ENCODE data around the gene AVL9. TPM values are rescaled to one million over a fixed set of nuclear protein-coding genes. Genes with fewer than 3 reads are reported as not detected.

The AVL9 gene
- polyA plus RNA-seq, 2 of the 4 experiments (the other 2 are of a cell fraction) = 24.0 to 36.1 TPM

DNA sequence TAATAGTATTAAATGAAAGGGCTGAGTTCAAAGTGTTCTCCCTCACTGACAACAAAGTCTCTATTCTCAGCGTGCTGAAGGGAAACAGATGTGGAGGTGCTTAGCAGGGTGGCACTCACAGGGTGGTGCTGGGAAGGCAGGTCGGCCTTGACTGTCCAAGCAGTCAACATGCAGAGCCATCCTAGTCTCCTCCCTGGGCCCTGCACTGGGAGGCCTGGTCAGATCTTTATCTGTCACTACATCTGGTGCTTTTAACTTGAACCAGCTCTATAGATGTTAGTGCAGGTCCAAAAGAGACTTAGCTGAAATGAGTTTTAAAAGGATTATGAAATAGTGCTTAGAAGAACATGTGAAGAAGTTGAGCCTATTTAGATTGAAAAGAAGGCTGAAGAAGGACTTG, 82.1 kb downstream of the AVL9 start:
- no peak for DNase-seq (ENCODE audit: low read depth in 1 of 2, low spot score in 1 of 2)
- 0 out of 6 replicates have a peak, but pooled peaks of 1 of the 2 experiments have one; percentile 17 for ATAC-seq
- CTCF ChIA-PET = no interaction called here
- H3K4me1 ChIP-seq = peaks cover 46% of the 10 kb centered on the region
- H3K4me2 ChIP-seq = no peak overlapping the region
- no peak for FAIRE-seq
- TF ChIP-seq ZC3H11A (IDR thresholded peaks at IDR 0.05) = no peak
- TF ChIP-seq, protein P1, sequence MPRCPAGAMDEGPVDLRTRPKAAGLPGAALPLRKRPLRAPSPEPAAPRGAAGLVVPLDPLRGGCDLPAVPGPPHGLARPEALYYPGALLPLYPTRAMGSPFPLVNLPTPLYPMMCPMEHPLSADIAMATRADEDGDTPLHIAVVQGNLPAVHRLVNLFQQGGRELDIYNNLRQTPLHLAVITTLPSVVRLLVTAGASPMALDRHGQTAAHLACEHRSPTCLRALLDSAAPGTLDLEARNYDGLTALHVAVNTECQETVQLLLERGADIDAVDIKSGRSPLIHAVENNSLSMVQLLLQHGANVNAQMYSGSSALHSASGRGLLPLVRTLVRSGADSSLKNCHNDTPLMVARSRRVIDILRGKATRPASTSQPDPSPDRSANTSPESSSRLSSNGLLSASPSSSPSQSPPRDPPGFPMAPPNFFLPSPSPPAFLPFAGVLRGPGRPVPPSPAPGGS (IDR thresholded peaks at IDR 0.05) = no peak
- TF ChIP-seq, protein P2, sequence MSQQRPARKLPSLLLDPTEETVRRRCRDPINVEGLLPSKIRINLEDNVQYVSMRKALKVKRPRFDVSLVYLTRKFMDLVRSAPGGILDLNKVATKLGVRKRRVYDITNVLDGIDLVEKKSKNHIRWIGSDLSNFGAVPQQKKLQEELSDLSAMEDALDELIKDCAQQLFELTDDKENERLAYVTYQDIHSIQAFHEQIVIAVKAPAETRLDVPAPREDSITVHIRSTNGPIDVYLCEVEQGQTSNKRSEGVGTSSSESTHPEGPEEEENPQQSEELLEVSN (IDR thresholded peaks at IDR 0.05; ENCODE audit: borderline replicate concordance, low read depth) = no peak
- H3K9me3 ChIP-seq = no peaks in the 10 kb centered on the region
- H3K27ac ChIP-seq = peak overlapping the region in 1 of 2 experiments; percentile 66; a peak in 3 of 6 replicates
- WGBS (ENCODE audit: missing lambda C conversion rate) = 81% methylated on average over 2 of the region's 2 CpGs
- no peak overlapping the region for H3K4me3 ChIP-seq
- POLR2A ChIA-PET = no interaction called here

DNA sequence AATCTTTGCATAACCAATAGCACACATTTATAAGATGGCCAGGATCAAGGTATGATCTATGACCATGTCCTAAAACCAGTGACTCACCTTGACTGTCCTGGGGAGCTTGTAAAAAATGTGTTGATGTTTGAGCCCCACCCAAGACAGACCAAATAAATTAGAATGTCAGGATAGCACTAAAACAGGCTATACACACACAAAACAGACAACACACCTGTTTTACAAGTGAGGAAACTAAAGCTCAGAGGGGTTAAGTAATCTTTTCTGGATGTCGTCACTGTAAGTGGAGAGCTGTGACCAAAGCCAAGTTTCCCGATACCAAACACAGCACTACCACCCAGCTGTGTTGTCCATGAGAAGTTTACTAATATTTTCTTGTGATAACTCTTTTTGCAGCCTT, 84.5 kb downstream of the AVL9 start:
- FAIRE-seq = no peak
- peak overlapping the region; percentile 63 for H3K4me2 ChIP-seq
- peaks cover 62% of the 10 kb centered on the region for H3K4me1 ChIP-seq
- ChIA-PET POLR2A (no interaction called here), CTCF (interaction anchor here (1.3 kb wide), 1 partner anchor 149 kb away, joined by 3 read pairs; no protein-coding TSS in a partner anchor)
- H3K27ac ChIP-seq = peak overlapping the region; percentile 65 to 69
- TF ChIP-seq NR3C1 (IDR thresholded peaks at IDR 0.05) (no peak), KDM5A (IDR thresholded peaks at IDR 0.05) (no peak), MAZ (IDR thresholded peaks at IDR 0.05; ENCODE audit: borderline replicate concordance, low read depth, low read length) (no peak), PHF8 (IDR thresholded peaks at IDR 0.05; ENCODE audit: borderline replicate concordance, low read depth) (no peak), EHMT2 (IDR thresholded peaks at IDR 0.05; ENCODE audit: low read depth) (no peak), ZFP36 (IDR thresholded peaks at IDR 0.05; ENCODE audit: borderline replicate concordance, partially characterized antibody) (no peak), CHD4 (IDR thresholded peaks at IDR 0.05; ENCODE audit: borderline replicate concordance) (no peak), ESRRA (IDR thresholded peaks at IDR 0.05; ENCODE audit: borderline replicate concordance, low read length) (no peak), FOXS1 (CRISPR knock-in tag; IDR thresholded peaks at IDR 0.05) (no peak), CBX8 (IDR thresholded peaks at IDR 0.05) (no peak), TFCP2L1 (CRISPR knock-in tag; IDR thresholded peaks at IDR 0.05) (no peak), HEYL (CRISPR knock-in tag; IDR thresholded peaks at IDR 0.05) (no peak), FOSB (CRISPR knock-in tag; IDR thresholded peaks at IDR 0.05) (no peak), CEBPB (IDR thresholded peaks at IDR 0.05) (peak; percentile 27 to 32; a peak in 2 of 4 replicates), HOXA7 (CRISPR knock-in tag; IDR thresholded peaks at IDR 0.05) (no peak), POLR2A (IDR thresholded peaks at IDR 0.05; ENCODE audit: low read length) (no peak), ZNF302 (CRISPR knock-in tag; IDR thresholded peaks at IDR 0.05) (no peak), HOXB5 (CRISPR knock-in tag; IDR thresholded peaks at IDR 0.05) (no peak), EP300 (IDR thresholded peaks at IDR 0.05) (peak; percentile 50; a peak in 1 of 5 replicates), FOSL2 (IDR thresholded peaks at IDR 0.05) (0 out of 2 replicates have a peak, but pooled peaks have one; percentile 33), FOSL2 (CRISPR knock-in tag; IDR thresholded peaks at IDR 0.05) (peak; percentile 58), TP53 (CRISPR knock-in tag; IDR thresholded peaks at IDR 0.05) (no peak), GATA3 (IDR thresholded peaks at IDR 0.05; ENCODE audit: borderline replicate concordance) (no peak), EHF (CRISPR knock-in tag; IDR thresholded peaks at IDR 0.05) (no peak)
- TF ChIP-seq, protein P3, sequence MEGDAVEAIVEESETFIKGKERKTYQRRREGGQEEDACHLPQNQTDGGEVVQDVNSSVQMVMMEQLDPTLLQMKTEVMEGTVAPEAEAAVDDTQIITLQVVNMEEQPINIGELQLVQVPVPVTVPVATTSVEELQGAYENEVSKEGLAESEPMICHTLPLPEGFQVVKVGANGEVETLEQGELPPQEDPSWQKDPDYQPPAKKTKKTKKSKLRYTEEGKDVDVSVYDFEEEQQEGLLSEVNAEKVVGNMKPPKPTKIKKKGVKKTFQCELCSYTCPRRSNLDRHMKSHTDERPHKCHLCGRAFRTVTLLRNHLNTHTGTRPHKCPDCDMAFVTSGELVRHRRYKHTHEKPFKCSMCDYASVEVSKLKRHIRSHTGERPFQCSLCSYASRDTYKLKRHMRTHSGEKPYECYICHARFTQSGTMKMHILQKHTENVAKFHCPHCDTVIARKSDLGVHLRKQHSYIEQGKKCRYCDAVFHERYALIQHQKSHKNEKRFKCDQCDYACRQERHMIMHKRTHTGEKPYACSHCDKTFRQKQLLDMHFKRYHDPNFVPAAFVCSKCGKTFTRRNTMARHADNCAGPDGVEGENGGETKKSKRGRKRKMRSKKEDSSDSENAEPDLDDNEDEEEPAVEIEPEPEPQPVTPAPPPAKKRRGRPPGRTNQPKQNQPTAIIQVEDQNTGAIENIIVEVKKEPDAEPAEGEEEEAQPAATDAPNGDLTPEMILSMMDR (IDR thresholded peaks at IDR 0.05) = no peak
- TF ChIP-seq, protein P4, sequence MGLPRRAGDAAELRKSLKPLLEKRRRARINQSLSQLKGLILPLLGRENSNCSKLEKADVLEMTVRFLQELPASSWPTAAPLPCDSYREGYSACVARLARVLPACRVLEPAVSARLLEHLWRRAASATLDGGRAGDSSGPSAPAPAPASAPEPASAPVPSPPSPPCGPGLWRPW (IDR thresholded peaks at IDR 0.05) = 0 out of 2 replicates have a peak, but pooled peaks have one; percentile 31
- TF ChIP-seq, protein P2 (IDR thresholded peaks at IDR 0.05; ENCODE audit: borderline replicate concordance, low read depth) = no peak
- TF ChIP-seq, protein P5, sequence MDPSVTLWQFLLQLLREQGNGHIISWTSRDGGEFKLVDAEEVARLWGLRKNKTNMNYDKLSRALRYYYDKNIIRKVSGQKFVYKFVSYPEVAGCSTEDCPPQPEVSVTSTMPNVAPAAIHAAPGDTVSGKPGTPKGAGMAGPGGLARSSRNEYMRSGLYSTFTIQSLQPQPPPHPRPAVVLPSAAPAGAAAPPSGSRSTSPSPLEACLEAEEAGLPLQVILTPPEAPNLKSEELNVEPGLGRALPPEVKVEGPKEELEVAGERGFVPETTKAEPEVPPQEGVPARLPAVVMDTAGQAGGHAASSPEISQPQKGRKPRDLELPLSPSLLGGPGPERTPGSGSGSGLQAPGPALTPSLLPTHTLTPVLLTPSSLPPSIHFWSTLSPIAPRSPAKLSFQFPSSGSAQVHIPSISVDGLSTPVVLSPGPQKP (IDR thresholded peaks at IDR 0.05; ENCODE audit: low read depth, low read length) = no peak
- TF ChIP-seq, protein P6, sequence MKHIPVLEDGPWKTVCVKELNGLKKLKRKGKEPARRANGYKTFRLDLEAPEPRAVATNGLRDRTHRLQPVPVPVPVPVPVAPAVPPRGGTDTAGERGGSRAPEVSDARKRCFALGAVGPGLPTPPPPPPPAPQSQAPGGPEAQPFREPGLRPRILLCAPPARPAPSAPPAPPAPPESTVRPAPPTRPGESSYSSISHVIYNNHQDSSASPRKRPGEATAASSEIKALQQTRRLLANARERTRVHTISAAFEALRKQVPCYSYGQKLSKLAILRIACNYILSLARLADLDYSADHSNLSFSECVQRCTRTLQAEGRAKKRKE (CRISPR knock-in tag; IDR thresholded peaks at IDR 0.05; ENCODE audit: low read depth) = no peak
- TF ChIP-seq, protein P7, sequence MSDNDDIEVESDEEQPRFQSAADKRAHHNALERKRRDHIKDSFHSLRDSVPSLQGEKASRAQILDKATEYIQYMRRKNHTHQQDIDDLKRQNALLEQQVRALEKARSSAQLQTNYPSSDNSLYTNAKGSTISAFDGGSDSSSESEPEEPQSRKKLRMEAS (IDR thresholded peaks at IDR 0.05) = no peak
- ATAC-seq = peak; percentile 50 to 68; a peak in 5 of 6 replicates
- no peak overlapping the region for H3K4me3 ChIP-seq
- peak in 1 of 2 experiments; percentile 60 for DNase-seq (ENCODE audit: low read depth in 1 of 2, low spot score in 1 of 2)
- 36% methylated on average over 2 of the region's 2 CpGs for WGBS (ENCODE audit: missing lambda C conversion rate)
- no peaks in the 10 kb centered on the region for H3K9me3 ChIP-seq

Measured in A549 (cell line).